Amniotic epithelial cell (primary cell): ENCODE measurements around the gene THUMPD2.
"Not testable (repeated sequence)": the region's sequence is repeated elsewhere in the genome, so short reads cannot be mapped to it uniquely, and the experiment has no call there.

Experiments used
- DNase-seq: peaks from one replicate; pipeline ENCODE4 v3.0.0-alpha.2; 2010; ENCODE audit warnings: low read depth

Gene THUMPD2, protein sequence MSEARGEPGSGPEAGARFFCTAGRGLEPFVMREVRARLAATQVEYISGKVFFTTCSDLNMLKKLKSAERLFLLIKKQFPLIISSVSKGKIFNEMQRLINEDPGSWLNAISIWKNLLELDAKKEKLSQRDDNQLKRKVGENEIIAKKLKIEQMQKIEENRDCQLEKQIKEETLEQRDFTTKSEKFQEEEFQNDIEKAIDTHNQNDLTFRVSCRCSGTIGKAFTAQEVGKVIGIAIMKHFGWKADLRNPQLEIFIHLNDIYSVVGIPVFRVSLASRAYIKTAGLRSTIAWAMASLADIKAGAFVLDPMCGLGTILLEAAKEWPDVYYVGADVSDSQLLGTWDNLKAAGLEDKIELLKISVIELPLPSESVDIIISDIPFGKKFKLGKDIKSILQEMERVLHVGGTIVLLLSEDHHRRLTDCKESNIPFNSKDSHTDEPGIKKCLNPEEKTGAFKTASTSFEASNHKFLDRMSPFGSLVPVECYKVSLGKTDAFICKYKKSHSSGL

GRCh38 chr2:39778775-39779340 lies at the start of gene THUMPD2:
THUMPD2 (minus strand) TSS chr2:39779258; CDS start chr2:39779239, 19 bp downstream.
- DNase-seq: peak; percentile 66

GRCh38 chr2:39821871-39822270 lies 42.8 kb upstream of the THUMPD2 start:
- no peak for DNase-seq

DNA sequence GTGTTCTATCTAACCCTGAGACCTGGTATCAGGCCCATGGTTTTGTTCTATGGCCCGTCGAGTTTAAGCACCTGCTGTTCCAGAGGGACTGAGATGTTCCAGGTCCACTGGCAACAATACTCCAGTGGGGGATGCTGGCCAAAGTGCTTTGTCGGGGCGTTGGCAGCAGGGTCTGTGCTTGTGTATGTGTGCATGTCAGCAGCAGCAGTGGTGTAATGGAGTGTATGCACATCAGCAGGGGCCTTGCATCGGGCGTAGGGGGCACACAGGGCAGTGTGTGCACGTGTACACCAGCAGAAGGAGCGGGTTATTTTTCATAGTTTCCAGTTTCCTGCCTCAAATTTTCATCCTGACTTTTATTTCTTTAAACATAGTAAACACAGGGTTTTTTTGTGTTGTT lies 37.8 kb upstream of the THUMPD2 start:
- DNase-seq: no peak

- no peak for DNase-seq
These were observed 37.4 kb upstream of the THUMPD2 start for GRCh38 chr2:39816428-39816827.

GRCh38 chr2:39805936-39806608 lies 27.0 kb upstream of the THUMPD2 start:
- DNase-seq: peak; percentile 75

- no peak for DNase-seq
These were observed 24.8 kb upstream of the THUMPD2 start for GRCh38 chr2:39803839-39804238.

- no peak for DNase-seq
These were observed 21.7 kb upstream of the THUMPD2 start for GRCh38 chr2:39800752-39801151.

DNA sequence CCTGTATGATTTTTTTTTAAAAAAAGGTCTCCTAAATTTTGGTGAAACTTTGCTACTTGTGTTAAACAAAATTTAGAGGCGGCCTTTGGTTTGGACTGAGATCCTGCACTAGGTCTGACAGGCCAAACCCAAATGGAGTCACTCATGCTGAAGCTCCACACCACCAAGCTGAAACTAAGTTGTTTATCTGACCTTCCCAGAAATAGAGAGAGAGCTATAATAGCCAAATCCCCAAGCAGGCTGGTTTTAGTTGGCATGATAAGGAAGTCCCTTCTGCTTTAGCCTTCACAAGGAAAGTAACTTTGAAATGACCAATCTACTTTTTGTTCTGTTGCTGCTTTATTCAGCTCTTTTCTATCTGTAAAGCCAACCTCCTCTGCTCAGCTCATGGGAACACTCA lies 17.1 kb upstream of the THUMPD2 start:
- DNase-seq: no peak

DNA sequence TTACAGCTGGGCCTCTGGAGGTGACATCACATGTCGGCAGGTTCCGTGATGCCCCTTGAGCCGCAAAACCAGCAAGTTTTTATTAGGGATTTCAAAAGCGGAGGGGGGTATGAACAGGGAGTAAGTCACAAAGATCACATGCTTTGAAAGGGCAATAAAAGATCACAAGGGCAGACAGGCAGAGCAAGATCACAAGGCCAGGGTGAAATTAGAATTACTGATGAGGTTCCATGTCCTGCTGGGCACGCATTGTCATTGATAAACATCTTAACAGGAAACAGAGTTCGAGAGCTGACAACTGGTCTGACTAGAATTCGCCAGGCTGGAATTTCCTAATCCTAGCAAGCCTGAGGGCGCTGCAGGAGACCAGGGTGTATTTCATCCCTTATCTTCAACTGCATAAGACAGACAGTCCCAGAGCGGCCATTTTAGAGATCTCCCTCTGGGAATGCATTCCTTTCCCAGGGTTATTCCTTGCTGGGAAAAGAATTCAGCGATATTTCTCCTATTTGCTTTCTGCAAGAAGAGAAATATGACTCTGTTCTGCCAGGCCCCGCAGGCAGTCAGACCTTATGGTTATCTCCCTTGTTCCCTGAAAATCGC lies 11.3 kb upstream of the THUMPD2 start:
- DNase-seq: not testable (repeated sequence)

GRCh38 chr2:39787950-39788349 lies 8.9 kb upstream of the THUMPD2 start:
- DNase-seq: no peak

GRCh38 chr2:39786761-39787522 lies 7.9 kb upstream of the THUMPD2 start:
- DNase-seq: no peak

- DNase-seq: no peak
These were observed 3.5 kb upstream of the THUMPD2 start for GRCh38 chr2:39782591-39782990.

- no peak for DNase-seq
These were observed 2.6 kb upstream of the THUMPD2 start for GRCh38 chr2:39781697-39782096.

GRCh38 chr2:39780825-39781600 lies 2.0 kb upstream of the THUMPD2 start:
- peak; percentile 29 for DNase-seq

GRCh38 chr2:39779927-39780326 lies 869 bp upstream of the THUMPD2 start:
- no peak for DNase-seq

DNA sequence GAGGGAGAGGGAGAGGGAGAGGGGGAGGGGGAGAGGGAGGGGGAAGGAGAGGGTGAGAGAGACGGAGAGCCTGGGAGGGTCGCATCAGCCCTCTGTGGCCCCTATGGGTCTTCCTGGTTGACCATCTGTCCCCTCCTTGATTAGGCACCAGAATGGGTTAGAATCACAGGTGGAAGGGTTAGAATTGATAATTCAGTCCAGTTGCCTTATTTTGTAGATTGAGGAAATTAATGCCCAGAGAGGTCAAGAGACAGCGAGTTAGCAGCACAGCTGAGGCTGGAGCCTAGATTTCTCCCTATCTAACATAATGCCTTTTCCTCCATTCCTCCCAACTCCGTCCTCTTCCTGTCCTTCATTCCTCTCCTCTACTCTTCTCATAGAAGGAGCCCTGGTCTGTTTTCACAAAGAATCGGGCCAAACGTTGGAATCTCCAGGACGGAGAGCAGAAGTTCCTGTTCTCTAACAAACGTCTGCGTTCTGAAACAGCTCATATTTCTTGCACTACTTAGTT lies 338 bp upstream of the THUMPD2 start:
- no peak for DNase-seq

- DNase-seq: no peak
These were observed 825 bp downstream of the THUMPD2 start for GRCh38 chr2:39778233-39778632.

DNA sequence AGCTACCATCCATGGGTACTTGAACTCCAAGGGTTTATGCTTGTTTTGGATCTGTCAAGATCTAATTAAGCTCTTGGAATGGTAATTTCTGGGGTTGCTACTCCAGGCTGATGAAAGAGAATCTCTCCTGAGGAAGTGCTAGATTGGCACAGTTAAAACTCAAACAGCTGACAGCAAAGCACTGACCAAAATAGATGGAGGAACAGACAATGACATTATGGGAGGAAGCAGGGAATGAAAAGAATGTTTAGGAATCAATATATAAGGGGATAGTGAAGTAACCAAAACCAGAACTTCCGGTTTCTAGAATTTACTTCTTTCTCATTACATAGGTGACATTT lies 6.3 kb downstream of the THUMPD2 start:
- DNase-seq: no peak

- peak; percentile 54 for DNase-seq
These were observed 6.8 kb downstream of the THUMPD2 start for GRCh38 chr2:39772086-39772811.

DNA sequence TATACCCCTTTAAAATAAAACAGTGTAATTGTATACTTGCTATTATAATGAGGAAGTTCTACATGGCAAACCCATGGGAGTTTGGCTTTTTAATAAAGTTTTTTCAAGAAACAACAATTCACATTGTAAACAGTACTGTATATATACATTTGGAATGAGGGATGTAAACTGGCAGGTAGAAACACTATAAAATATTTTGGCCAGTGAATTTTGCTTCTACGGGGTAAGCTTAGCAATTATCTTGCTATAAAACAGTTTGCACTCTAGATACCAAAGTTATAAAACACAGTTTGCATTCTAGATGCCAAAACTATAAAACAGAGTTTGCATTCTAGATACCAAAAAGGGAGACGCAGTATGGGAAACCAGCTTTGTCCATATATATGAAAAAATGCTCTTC lies 16.6 kb downstream of the THUMPD2 start:
- DNase-seq: no peak
